ENCODE measurements around the gene LRAT. TPM values are rescaled to one million over a fixed set of nuclear protein-coding genes. Genes with fewer than 3 reads are reported as not detected.

LRAT gene
- total and polyA plus RNA-seq, 9 of the 15 experiments (the other 6 are each of a cell fraction or from before 2014, with no cell fraction given), result 0.03 to 0.41 (median 0.07) TPM; not detected in 4

GRCh38 chr4:154707877-154708276, 35.9 kb upstream of the LRAT start:
- ATAC-seq, result no peak
- in situ Hi-C loops (cut with MboI), result no loop called here
- intact Hi-C loops (cut with micrococcal nuclease), result no loop called here
- H3K36me3 ChIP-seq (ENCODE audit: control insufficient read depth, insufficient read depth, low read length), result no peaks in the 10 kb centered on the region
- TF ChIP-seq KDM4B (IDR thresholded peaks at IDR 0.05; ENCODE audit: borderline replicate concordance in 2 of 2, low read depth in 1 of 2) (no peak), SRSF9 (IDR thresholded peaks at IDR 0.05; ENCODE audit: borderline replicate concordance, low read depth, low read length) (no peak), FOXJ3 (CRISPR knock-in tag; IDR thresholded peaks at IDR 0.05) (no peak), BDP1 (IDR thresholded peaks at IDR 0.05; ENCODE audit: insufficient read depth, insufficient read length) (no peak), ZNF217 (CRISPR knock-in tag; IDR thresholded peaks at IDR 0.05) (no peak), SRF (CRISPR knock-in tag; IDR thresholded peaks at IDR 0.05) (no peak), CBFA2T3 (IDR thresholded peaks at IDR 0.05) (no peak), ZNF668 (CRISPR knock-in tag; IDR thresholded peaks at IDR 0.05) (no peak)
- TF ChIP-seq, protein P1, sequence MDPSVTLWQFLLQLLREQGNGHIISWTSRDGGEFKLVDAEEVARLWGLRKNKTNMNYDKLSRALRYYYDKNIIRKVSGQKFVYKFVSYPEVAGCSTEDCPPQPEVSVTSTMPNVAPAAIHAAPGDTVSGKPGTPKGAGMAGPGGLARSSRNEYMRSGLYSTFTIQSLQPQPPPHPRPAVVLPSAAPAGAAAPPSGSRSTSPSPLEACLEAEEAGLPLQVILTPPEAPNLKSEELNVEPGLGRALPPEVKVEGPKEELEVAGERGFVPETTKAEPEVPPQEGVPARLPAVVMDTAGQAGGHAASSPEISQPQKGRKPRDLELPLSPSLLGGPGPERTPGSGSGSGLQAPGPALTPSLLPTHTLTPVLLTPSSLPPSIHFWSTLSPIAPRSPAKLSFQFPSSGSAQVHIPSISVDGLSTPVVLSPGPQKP (CRISPR knock-in tag; IDR thresholded peaks at IDR 0.05), result no peak
- TF ChIP-seq, protein P2, sequence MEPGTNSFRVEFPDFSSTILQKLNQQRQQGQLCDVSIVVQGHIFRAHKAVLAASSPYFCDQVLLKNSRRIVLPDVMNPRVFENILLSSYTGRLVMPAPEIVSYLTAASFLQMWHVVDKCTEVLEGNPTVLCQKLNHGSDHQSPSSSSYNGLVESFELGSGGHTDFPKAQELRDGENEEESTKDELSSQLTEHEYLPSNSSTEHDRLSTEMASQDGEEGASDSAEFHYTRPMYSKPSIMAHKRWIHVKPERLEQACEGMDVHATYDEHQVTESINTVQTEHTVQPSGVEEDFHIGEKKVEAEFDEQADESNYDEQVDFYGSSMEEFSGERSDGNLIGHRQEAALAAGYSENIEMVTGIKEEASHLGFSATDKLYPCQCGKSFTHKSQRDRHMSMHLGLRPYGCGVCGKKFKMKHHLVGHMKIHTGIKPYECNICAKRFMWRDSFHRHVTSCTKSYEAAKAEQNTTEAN (CRISPR knock-in tag; IDR thresholded peaks at IDR 0.05), result no peak
- TF ChIP-seq, protein P3, sequence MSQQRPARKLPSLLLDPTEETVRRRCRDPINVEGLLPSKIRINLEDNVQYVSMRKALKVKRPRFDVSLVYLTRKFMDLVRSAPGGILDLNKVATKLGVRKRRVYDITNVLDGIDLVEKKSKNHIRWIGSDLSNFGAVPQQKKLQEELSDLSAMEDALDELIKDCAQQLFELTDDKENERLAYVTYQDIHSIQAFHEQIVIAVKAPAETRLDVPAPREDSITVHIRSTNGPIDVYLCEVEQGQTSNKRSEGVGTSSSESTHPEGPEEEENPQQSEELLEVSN (IDR thresholded peaks at IDR 0.05; ENCODE audit: borderline replicate concordance in 1 of 2, extremely low read depth in 1 of 2, insufficient read depth in 1 of 2, insufficient read length in 1 of 2, low read depth in 1 of 2, low read length in 1 of 2, poor library complexity in 1 of 2, severe bottlenecking in 1 of 2), result no peak
- no peaks in the 10 kb centered on the region for H3K79me2 ChIP-seq (ENCODE audit: control insufficient read depth, insufficient read depth, low read length)
- WGBS (ENCODE audit: insufficient coverage, low coverage, missing lambda C conversion rate), result 0% methylated on average over 3 of the region's 3 CpGs
- DNase-seq (ENCODE audit: extremely low read depth in 1 of 4, low spot score in 3 of 4), result no peak
- no peak for FAIRE-seq
- no peak overlapping the region for H3K27ac ChIP-seq (ENCODE audit: extremely low read depth, low read depth, low read length)
- H3K4me2 ChIP-seq (ENCODE audit: insufficient read depth, low read length), result no peak overlapping the region
- no peaks in the 10 kb centered on the region for H3K27me3 ChIP-seq (ENCODE audit: control insufficient read depth in 2 of 2, insufficient read depth in 2 of 2, low read length in 2 of 2)
- H3K9me1 ChIP-seq (ENCODE audit: control insufficient read depth, insufficient read depth, low read length), result no peaks in the 10 kb centered on the region
- POLR2A ChIA-PET, result no interaction called here
- no peaks in the 10 kb centered on the region for H4K20me1 ChIP-seq (replicated peaks; ENCODE audit: control insufficient read depth, insufficient read depth, low read length)
- no peaks in the 10 kb centered on the region for H3K4me1 ChIP-seq (replicated peaks in 1 of 2; ENCODE audit: control insufficient read depth in 2 of 2, insufficient read depth in 2 of 2, low read length in 2 of 2)
- no peaks in the 10 kb centered on the region for H3K9me3 ChIP-seq (replicated peaks; ENCODE audit: control insufficient read depth, insufficient read depth, low read depth, low read length)
- H3K4me3 ChIP-seq, result no peak overlapping the region
- CTCF ChIA-PET (ENCODE audit: low intra/inter-chr PET ratio), result no interaction called here
- H2AFZ ChIP-seq (ENCODE audit: low read depth, low read length), result no peak overlapping the region
- H3K9ac ChIP-seq (ENCODE audit: insufficient read depth in 1 of 2, low read depth in 2 of 2, low read length in 2 of 2), result no peak overlapping the region
- BruUV-seq (replicated peaks), result no TSS peak

Data from K562 (cell line).